Kidney glomerular epithelial cell (primary cell): ENCODE measurements around the gene VSIR.

Experiments
- DNase-seq: peaks from one replicate; lab custom pipeline; 2025; lab: John Stamatoyannopoulos, UW

The VSIR gene

DNA sequence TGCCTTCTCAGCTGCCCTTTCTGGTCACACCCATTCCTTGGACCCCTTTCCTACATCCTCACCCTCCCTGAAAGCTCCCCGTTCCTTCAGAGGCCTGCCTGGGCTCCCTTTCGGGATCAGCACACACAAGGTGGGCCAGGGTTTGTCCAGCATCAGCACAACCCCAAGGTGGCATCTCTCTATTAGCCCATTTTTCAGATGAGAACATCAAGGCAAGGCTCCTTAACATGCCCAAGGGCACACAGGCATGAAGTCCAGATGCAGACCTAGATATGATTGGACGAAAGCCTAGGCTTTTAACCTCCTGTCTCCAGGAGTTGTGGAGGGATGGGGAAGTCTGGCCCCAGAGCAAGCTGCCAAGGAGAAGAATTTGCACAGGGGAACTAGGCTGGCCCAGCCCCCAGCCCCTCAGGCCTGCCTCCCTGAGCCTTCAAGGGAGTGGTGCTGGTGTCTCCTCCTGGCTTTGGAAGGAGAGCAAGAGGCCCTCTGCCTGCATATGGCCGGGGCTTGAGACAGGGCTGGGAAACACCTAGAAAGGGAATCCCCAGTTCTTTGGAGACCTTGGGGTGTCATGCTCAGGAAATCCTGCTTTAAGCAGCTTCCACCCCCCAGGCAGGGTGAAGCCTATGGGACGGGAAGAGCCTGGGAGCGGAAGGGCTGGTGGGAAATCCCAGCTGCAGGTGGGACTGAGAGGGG is 9.0 kb upstream of the VSIR start:
- DNase-seq, result no peak

DNA sequence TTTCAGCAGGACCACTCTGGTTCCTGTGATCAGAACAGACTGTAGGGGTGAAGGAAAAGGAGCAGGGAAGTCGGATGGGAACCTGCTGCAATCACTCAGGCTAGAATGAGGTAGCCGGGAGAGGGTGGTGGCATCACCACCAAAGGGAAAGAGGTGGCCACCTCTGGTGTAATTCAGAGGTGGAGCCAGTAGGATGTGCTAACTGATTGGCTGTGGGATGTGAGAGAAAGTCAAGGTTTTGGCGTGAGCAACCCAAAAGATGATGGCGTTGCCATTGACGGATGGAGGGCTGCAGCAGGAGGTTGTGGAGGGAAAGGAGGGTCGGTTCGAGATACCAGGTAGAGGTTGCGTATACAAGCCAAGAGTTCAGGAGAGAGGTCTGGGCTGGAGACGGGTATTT is 7.4 kb upstream of the VSIR start:
- no peak for DNase-seq

DNA sequence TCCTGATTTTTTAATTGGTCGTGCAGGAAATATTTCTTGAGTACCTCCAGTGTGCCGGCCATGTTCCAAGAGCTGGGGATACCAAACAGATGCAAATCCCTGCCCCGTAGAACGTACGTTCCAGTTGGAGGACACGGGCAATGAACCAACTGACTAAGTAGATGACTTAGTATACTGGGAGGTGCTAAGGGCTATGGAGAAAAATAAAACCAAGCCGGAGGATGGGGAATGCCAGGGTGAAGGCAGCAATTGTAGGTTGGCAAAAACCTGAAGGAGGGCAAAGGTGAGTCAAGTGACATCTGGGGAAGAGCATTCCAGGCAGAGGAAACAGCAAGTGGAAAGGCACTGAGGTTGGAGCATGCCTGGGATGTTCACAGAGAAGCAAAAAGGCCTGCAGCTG is 6.8 kb upstream of the VSIR start:
- DNase-seq, result no peak

DNA sequence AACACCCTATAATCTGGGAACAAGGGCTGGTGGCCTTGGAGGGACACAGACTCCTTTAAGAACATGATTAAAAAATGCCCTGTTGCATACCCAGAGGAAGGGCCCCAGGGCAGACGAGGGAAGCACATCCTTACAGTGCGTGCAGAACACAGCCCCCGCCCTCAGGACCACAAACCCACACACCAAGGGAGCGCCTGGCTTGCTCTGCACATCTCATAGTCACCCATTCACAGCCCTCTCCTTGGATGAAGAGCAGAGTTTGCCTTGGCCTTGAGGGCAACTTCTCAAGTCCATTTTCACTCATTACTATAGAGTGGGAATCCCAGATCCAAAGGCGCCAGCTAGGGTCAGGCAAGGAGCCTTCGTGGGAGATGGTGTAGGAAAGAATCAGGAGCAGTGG is 6.3 kb upstream of the VSIR start:
- DNase-seq, result no peak

DNA sequence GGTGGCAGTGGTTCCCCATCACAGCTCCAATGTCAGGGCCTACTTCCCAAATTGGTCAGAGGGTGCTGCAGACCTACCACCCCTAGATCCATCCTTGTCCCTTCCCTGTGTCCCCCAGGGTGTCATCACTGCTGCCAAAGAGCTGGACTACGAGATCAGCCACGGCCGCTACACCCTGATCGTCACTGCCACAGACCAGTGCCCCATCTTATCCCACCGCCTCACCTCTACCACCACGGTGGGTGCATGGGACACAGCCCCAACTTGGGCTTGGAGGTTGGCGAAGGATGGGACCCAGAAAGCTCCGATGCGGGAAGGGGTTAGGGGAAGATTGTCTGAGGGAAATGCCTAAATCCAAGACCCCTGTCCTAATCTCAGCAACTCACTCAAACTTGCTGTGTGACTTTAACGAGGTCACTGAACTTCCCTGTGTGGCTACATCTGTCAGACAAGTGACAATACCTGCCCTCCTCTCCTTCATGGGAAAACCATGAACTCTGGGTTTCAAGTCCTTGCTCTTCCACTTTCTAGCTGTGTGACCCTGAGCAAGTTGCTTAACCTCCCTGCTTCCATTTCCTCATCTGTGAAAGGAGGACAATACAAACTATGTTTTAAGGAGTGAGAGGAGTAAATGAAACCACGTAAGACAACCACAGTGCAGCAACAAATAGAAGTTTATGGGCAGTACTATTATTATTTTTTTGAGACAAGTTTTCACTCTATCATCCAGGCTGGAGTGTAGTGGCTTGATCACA is 4.9 kb upstream of the VSIR start:
- no peak for DNase-seq

DNA sequence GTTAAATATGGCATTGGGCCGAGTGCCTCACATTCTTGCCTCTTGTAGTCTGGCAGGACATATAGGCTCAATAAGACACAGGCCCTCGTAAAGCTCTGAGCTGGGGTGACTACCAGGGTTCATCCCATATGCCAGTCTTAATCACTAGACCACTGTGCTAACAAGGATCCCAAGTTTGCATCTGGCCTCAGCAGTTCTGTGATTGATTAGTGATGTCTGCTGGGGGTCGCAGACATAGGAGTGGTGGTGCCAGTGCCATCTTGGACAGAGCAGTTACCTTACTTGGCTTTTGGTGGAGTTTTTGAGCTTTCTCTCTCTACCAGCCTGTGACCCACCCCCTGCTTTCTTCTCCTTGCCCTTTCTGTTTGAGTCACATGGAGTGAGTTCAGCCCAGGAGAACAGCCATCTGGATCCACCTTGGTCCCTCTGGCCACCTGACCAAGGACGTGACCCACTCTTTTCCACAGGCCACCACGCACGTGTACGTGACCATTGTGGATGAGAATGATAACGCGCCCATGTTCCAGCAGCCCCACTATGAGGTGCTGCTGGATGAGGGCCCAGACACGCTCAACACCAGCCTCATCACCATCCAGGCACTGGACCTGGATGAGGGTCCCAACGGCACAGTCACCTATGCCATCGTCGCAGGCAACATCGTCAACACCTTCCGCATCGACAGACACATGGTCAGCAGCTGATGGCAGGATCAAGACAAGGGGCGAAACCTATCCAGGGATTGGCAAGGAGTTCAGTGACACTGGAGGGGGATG is 4.1 kb upstream of the VSIR start:
- no peak for DNase-seq

DNA sequence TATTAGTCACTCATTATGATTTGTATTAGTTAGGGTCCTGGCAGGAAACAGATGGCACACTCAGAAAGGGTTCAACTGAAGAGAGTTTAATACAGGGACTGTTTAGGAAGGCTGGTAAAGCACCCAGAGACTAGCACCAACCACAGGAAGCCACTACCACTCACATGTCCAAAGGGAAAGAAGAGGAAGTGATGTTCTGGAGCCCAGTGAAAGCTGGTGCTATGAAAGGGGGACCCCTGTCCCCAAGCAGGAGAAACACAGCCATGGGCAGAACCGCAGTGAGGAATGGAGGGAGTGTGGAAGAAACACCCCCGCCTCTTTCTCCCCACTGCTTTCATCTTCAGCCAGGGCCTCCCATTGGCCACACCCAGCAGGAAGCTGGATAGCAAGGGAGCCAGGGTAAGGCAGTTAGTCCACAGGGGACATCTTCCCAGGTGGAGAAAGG is 3.2 kb upstream of the VSIR start:
- no peak for DNase-seq

DNA sequence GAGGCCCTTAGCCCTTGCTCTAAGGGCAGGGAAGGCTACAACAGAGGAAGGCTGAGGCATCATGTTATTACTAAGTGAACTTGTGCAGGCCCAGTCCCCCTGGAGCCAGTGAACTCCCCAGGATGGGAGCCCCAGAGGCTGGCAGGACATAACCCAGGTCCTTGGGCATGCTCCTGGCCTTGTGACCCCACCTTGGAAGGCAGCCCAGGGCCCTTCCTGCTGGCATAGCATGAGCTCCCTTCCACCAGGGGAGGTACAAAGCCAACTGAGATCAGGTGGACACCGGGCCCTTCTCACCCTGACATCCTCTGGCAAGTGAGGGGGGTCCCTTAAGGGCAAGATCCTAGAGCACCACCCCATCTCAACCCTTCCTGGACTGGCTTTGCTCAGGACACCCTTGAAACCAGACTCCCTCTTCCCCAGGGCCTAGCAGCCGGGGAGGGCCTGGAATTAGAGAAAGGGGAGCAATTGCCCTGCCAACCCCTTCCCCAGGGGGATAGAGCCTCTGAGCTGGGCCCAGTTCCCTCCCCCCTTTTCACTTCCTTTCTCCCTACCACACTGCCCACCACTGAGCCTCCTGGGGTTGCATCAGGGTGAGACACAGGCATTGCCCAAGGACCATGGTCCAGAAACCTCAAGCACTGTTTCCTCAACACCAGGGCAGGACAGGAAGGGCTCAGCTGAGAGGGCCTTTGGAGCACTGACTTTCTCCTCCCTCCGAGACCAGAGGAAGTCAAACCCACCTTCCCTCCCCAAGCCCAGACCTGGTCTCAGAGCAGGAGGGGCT is 1.8 kb upstream of the VSIR start:
- no peak for DNase-seq

DNA sequence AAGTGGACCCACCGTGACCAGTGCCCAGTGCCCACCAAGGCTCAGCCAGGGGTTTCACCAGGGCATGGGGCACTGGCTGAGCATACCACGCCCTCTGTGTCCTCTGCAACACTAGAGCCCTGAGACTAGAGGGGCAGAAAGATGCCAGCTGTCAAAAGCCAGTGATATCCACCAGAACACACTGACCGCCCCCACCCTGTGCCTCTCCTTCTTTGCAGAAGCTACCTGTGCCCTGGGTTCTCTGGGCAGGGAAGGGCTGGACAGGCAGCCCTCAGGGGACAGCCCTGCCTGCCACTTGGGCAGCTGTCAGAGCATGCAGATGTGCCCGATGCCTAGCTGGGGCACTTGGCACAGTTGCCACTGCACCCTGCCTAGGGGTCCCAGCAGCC is 494 bp downstream of the VSIR start:
- DNase-seq, result no peak

DNA sequence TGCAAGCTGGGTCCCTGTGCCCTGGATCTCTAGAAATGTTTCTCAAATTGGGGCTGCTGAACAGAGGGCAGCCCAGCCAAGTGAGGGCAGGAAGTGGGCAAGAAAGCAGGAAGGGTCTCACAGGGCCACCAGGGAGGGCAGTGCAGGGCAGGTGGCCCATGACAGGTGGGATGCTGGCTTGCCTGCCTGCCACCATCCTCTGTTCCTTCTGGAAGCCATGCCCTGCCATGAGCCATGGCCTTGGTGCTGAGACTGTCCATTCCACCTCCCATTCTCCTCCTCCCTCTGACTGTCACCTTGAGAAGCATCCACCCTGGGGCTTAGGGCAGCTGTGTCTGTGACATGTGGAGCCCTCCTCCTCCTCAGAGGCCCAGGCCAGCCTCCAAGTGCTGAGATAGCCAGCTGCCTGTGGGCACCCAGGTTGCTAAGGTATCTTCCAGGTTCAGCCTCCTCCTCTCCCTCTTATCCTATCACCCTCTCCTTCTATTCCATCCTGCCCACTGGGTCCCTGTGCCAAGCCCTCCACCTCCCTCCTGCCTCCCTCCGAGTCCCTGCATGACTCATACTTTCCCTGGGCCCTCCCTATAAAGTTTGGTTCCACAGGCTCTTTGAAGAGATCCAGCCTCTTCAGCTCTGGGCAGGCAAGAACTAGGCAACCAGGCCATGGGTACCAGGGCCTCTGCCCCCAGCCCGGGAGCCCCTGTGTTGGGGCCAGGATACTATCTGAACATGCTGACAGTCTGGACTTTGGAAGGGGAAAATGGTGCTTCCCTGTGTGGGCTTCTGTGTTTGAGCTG is 1.3 kb downstream of the VSIR start:
- peak; percentile 32 for DNase-seq

DNA sequence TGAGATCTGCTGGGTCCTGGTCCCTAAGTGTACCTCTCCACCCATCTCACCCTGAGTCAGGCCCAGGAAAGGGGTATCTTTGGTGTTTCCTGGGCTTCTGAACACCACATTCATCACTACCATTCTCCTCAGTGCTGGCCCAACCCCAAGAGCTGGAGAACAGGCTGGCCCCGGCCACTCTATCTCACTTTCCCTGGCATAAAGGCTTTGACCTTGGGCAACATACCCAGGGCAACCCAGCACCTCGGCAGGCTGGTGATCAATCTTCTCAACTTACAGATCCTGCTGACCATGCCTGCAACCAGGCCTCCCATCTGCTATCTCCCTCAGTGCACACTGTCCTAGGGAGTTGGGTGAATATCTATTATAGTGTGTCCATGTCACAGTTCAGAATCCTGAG is 2.1 kb downstream of the VSIR start:
- DNase-seq, result no peak

DNA sequence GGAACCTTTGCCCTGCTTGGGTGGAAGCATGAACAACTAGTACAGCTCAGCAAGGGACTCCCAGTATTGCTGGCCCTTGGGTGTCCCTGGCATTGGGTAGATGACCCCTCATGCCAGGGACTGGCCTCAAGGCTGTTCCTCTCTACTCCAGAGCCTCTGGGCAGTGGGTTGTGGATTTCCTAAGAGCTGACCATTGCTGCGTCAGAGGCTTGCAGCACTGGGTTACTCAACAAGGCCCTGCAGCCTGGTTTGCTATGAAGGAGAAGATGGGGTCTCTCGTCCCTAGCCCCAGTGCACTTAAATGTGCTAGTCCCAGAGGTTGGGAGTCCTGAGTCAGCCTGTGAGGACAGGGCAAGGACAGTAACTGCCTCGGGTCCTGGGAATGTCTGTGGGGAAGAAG is 2.5 kb downstream of the VSIR start:
- no peak for DNase-seq

DNA sequence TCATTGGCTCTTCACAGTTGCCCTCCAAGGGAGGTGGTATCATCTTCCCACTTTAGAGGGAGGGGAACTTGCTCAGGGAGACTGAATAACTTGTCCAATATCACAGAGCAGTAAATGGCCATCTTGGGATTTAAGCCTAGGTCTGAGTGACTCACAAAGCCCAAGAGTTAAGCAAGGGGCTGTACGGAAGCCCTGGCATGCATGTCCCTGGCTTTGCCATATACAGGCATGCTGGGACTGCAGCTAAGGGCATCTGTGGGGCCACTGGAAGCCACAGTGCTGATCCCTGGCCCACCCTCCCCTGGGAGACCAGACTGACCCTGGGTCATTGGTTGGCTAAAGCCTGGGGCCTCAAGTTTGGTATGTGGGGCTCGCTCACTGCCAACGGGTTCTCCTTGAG is 3.1 kb downstream of the VSIR start:
- no peak for DNase-seq

DNA sequence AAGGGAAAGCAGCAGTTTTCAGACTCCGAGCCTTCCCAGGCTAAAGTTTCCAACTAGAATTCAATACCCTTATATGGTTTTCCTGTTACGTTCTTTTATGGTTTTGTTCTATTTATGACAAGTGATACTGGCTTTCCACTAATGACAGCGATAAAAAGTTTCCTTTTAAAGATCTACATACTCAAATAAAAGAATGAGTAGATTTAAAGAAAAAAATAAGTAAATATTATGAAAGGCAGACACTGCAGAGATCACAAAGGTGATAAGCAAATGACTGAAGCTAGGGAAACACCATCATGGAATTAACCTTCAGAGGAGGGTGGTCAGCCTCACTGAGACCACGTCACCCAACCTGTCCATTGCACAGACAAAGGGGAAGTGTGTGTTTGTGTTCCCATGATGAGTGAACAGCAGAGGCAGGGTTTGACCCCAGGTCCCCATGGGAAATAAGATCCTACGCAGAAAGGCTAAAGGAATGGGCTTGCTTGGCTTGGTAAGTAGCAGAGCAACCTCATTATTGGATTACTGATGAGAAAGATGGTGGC is 4.0 kb downstream of the VSIR start:
- DNase-seq, result no peak

DNA sequence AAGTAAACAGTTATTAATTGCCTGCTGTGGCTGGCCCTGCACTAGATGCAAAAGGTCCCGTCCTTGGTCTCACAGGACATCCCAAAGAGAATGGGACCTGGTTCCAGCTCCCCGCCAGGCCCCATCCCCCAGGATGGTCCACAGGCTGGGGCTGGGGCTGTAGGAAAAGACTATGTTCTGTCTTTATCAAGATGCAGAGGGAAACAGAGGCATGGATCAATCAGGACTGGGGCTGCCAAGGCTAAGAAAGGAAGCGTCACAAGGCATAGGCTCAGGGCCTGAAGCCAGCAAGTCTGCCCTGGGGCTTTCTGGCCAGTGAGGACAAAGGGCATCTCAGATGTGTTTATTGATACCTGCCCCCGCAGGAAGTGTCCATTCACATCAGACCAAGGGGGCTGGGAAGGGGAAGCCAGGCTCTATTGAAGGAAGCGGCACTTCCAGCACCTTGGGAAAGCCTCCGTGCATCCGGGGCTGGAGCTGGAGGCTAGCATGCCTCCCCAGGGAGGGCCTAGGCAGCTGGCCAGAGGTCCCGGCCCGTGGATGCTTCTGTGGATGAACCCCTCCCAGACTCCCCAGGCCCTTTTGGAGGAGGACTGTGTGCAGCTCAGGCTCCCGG is 5.8 kb downstream of the VSIR start:
- no peak for DNase-seq

DNA sequence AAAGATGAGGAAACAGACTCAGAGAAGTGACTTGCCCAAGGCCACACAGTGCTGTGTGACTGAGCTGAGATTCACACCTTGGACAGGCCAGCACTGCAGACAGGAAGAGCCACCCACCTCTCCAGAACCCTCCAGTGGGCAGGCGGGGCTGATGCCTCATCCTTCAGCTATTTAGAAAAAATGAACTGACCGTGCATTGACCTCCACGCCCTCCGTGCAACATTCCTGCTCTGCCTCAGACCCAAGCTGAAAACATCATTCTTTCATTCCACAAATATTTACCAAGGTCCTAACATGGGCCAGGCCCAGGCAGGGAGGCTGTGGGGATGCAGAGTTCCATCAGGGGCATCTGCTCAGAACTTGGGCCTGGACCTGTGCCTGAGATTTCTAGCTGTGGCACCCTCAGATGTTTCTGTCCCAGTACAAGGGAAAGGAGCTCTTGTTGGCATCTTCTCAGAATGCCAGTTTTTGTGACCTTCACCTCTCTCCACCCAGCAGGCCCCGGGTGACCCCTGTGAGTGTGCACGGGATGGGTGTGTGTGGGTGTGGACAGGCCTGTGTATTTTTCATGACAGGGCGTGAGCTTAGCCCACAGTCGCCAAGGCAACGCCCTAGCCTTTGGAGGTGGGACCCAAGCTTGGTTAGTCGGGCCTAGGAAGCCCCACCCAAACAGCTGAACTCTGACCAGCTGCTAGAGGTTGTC is 6.5 kb downstream of the VSIR start:
- DNase-seq, result peak; percentile 99

DNA sequence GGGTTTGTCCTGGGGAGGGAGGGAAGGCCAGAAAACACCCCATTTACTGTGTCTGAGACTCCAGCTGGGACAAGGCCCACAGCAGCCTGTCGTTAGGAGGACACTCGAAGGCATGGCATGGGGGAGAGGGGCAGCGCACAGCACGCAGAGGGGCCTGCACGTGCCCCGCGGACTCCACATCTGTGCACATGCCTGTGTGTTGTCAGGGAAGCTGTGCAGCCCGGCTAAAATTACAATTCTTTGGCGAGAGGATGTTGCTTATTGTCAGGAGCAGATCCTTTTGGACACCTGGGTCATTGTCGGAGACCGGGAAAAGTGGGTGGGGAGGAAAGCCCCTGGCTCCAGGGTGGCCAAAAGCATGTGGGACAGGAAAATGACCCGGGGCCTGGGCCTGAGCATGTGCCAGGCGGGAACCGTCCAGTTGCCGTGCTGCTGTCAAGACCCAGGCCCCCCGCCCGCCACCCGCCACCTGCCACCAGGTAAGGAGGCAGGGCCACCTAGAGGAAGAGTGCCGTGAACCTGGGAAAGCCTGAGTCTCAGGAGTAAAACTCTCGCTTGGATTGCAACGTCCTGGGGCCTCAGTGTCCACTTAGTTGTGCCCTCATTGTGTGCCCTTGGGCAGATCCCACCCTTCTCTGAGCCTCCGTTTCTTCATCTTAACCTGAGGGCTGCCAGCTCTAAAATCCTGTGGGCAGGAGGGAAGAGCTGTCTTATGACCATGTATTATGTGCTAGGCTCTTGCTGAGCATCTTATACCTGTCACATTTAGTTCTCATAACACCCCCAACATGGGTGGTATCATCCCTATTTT is 7.2 kb downstream of the VSIR start:
- DNase-seq, result no peak

DNA sequence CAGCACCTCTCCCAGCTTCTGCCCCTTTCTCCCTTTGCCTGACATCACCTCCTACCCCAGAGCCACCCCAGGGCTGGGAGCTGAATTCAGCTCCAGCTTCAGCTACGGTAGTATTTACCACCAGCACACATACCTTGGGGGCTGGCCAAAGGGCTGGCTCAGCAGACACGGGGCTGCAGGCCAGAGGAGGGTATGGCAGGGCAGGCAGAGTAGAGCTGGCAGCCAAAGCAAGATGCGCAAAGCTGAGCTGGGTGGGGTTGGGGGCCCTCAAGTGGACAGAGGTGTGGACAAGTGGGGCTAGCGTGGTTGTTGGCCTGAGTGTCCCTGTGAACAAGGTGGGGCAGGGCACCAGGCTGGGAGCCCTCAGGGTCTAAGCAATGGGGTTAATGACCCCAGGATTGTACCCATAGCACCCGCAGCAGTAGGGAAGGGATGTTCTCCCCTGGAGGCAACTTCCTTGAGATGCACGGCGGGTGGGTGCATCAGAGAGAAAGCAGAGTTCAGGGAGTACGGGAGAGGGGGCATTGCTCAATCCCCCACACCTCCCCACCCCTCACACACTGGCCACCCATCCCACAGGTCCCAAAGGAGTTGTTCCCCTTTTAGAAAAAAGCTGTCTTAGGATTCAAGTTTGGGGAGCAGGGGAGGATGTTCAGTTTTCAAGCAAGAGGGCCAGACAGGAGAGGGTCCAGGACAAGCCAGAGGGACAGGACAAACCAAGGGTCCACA is 8.0 kb downstream of the VSIR start:
- no peak for DNase-seq
